NCI-H82 treated with DMSO at 0.1 percent for 48 hours (cell line): ENCODE measurements around the gene GUCY2C.

Experiments used
- DNase-seq: peaks from one replicate; lab custom pipeline; 2025; ENCODE audit not compliant: unreplicated experiment; lab: John Stamatoyannopoulos, UW

The GUCY2C gene

DNA sequence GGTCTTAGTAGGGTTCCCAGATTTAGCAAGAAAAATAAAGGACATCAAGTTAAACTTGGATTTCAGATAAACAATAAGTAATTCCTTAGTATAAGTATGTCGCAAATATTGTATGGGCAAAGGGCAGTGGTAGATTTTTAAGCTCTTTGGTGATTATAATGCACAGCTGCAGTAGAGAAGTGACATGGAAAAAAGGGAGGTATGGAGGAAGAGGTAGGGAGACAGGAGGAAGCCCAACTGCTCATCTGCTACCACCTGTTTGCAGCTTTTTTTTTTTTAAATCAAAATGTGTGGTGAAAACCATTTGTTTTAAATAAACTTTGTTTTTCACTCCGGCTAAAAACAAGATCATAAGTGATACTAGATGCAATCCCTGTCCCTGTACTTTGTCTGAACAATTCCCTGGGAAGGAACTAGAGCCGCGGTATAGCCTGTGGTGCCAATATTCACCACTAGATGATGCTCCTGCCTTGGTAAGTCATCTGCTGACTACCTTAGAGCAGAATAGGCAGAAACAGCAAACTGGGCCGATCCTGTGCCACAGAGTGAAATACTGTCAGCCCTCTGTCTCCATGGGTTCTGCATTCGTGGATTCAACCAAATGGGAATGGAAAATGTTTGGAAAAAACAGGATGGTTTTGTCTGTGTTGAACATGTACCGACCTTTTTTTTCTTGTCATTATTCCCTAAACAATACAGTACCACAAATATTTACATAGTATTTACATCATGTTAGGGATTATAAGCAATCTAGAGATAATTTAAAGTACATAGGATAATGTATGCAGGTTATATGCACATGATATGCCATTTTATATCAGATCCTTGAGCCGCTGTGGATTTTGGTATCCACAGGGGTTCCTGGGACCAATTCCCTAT lies 66.3 kb downstream of the GUCY2C start:
- peak; percentile 72 for DNase-seq

DNA sequence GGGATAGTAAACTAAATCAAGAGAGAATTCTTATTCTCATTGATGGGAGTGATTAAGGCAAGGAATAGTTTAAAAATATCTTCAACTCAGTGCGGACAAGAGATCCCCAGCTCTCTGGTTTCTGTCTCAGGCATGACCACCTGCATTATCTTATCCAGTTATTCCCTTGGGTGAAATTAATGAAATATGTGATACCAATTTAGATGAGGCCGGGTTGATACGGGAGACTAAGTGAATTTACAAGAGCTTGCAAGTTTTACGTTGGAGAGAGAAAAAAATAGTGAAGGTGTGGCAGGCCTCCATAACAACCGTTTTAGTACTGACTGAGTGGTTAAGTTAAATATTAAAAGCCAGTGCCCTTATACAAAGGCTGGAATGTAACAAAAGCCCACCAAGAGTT lies 67.6 kb downstream of the GUCY2C start:
- DNase-seq: no peak

DNA sequence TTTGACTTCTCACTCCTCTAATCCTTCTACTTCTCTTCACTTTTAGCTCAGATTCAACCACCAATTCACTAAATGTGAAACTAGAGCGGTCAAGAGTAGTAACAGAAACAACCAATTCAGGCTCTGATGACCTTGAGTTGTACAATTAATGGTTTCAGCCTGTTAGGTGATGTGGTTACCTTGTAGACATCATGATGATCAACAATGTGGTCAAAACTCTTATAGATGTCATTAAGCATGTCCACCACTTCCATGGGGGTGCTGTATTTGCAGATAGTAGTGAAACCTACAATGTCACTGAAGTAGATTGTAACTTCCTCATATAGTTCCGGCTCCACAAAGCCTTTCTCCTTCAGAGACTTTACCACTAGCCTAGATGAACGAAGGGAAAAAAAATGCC lies 74.6 kb downstream of the GUCY2C start:
- no peak for DNase-seq

DNA sequence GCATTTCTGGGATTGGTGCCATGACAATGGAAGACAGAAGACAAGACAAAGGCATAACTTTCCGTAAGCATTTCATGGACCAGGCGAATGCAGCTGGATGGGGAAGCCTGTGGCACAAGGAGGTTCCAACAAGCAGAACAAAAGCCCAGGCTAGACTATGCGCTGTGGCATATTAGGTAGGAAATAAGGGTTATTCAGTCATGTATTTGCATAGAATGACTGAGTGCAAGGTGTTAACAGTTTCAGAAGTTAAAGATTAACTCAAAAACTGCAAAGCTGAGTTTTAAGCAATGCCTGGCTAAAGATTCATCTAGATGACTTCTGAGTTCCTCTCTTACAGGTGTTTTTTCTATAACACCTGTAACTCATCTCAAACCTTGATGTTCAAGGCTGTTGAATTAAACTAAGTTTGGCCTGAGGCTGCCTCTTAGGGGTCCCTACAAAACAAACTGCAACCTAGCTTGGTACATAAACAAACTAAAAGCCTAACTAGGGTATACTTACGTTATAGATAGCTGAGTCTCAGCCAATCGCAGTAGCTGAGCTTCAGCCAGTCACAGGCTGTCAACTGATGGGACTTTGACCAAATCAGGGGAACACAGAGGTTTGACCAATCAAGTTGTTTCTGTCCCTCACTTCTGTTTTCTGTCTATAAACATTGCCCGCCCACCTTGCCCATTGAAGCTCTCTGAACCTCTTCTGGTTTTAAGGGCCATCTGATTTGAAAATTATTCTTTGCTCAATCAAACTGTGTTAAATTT lies 76.5 kb downstream of the GUCY2C start:
- DNase-seq: no peak

DNA sequence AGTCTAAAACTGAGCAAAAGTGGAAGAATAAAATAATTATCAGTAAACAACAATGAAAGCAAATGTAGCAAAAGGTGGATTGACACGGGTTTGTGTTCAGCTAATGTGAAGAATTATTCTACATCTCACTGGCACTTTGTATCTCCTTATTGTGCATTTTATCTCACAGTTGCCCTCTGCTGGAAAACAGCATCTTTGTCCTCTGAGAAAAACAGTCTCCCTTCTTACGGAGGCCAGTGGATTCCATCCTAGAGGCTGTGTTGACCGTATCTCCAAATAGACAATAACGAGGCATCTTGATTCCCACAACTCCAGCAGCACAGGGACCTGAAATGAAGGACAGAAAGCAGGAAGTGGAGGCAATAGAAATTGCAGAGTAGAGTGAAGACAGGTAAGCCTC lies 77.4 kb downstream of the GUCY2C start:
- DNase-seq: no peak

DNA sequence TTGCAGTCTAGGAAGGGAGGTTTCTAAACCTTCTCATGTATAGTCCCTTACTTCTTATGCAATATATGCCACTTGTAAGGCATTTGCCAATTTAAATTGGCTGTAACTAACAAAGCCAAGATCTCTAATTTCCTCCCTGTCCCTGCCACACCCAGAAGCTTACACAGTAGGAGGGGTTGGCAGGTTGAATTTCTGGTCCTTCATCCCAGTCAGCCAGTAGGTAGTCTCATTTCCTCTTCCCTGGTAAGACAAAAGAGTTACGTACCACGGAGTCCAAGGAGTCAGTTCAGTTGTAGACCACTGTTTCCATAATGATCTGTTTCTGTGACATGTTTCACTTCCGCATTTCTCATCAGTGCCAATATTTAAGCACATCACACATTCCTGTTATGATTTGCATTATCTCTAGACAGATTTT lies 81.7 kb downstream of the GUCY2C start:
- DNase-seq: no peak

DNA sequence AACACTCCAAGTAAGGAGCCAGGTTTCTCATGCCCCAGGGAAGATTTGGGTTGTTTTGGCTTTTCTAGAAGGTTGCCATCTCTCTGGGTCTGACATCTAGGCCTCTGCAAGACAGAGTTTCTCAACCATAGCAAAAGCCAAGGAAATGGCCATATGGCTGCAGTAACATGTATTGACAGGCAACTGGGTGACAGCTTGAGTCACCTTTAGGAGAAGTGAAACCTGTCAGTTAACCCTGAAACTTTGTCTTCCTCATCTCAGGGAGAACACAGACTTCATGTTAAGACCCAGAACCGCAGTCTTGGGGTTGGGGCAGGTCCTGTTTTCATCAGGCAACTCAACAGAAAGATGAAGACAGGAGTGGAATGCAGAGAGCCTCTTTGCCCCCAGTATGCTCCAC lies 82.7 kb downstream of the GUCY2C start:
- no peak for DNase-seq

DNA sequence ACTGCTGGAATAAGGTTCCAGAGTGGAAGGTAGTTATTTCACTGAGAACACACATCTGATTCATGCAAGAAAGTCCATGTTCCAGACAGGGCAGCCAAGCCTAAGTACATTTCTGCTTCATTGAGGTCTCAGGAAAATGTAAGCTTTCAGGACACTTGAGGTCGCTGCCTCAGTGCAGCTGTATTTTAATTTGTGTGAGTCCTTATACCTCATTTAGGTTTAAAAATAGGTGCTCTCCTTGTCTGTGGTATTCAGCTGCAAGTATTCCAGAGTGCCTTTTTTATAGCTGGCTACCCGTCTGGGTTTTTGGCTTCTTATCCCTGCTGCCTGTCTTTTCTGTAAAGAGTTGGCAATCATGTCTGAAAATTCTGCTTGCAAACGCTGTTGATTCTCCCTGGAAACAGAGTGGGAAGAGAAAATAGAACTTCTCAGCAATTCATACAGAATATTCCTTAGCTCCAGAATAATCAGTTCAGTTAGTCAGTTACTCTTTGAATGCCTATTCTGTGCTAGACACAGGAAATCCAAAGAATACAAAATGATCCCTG lies 83.4 kb downstream of the GUCY2C start:
- DNase-seq: no peak

DNA sequence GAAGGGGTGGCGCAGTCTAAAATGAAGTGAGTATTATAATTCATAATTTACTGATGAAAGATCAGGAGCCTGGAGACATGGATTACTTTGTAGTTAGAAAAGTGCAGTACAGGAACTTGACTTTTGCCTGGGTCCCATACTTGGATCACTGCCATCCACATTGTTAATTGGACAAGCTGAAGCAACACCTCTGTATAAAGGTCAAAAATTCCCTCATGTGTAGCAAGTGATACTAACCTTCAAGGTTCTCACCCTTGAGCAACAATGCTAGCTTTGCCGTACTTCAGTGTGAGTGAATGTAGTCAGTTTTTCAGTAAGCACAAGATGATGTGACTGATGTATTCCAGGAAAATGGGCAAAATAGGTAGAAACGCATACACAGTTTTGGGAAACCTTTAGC lies 84.1 kb downstream of the GUCY2C start:
- DNase-seq: no peak

DNA sequence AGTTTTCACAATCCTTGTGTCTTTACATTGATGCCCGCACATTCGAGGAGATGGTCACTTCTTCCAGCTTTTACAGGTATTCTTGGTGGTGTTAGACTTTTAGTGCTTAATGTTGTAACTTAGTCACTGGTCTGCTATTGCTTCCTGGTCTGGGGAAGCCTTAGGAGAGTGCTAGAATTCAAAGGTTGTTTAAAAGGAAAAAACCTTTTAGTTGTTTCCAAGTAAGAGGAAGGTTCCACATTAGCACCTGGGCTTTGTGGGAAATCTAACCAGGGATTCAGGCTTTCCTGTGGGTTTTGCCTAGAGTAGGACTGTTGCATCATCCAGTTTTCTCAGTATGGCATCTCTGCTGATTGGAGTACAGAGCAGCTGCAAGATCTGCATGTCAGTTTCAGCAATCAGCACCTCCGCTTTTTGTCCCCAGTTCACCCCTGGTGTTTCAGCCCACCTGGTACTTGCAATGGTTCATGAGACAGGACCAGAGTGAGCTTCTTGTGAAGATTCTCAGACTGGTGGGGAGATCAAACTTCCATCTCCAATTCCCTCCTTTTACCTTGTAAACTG lies 84.7 kb downstream of the GUCY2C start:
- DNase-seq: no peak

DNA sequence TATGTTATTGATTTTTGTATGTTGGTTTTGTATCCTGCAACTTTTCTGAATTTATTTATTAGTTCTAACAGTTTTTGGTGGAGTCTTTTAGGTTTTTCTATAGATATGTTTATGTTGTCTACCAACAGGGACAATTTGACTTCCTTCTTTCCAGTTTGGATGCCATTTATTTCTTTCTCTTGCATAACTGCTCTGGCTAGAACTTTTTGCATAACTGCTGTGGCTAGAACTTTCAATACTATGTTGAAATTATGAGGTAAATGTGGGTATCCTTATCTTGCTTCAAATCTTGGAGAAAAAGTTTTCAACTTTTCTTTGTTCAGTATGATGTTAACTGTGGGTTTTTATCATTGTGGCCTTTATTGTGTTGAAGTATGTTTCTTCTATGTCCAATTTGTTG lies 88.8 kb downstream of the GUCY2C start:
- DNase-seq: no peak

DNA sequence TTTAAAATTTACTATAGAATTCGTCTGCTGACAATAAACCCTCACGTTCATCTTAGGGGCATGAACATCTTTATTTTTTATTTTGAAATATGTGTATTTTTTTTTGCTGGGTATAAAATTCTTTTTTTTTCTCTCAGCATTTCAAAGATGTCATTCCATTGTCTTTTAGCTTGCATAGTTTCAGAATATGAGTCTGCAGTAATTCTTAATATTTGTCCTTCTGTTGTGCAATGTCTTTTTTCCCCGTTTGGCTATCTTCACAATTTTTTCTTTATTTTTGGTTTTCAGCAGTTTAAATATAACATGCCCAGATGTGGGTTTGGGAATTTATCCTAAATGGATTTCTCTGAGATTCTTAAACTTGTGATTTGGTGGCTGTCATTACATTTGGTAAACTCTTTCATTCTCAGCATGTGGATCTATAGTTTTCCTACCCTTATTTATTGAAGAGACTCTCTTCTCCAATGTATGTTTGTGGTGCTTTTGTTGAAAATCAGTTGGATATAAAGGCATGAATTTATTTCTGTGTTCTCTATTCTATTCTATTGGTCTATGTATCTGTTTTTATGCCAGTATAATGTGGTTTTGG lies 90.9 kb downstream of the GUCY2C start:
- no peak for DNase-seq

DNA sequence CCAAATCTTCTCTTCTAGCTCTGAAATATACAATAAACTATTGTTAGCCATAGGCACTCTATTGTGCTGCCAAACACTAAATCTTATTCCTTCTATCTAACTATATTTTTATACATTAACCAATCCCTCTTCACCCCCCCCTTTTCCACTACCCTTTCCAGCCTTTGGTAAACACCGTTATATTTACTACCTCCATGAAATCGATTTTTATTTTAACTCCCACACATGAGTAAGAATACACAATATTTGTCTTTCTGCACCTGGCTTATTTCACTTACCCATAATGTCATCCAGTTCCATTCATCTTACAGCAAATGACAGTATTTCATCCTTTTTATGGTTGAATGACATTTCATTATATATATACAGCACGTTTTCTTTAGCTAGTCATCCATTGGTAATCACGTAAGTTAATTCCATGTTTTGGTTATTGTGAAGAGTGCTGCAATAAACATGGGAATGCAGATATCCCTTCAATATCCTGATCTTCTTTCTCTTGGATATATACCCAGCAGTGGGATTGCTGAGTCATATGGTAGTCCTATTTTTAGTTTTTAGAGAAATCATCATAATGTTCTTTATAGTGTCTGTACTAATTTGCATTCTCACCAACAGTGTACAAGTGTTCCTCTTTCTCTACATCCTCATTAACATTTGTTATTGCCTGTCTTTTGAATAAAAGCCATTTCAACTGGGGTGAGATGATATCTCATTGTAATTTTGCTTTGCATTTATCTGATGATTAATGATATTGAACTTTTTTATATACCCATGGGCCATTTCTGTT lies 94.5 kb downstream of the GUCY2C start:
- DNase-seq: no peak

DNA sequence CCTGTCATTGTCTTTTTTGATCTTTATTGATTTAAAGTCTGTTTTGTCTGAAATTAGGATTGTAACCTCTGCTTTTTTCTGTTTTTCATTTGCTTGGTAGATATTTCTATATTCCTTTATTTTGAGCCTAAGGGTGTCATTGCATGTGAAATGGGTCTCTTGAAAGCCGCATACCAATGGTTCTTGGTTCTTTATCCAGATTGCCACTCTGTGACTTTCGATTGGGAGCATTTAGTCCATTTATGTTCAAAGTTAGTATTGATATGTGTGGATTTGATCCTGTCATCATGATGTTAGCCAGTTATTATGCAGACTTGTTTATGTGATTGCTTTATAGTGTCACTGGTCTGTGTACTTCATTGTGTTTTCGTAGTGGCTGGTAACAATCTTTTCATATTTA lies 98.9 kb downstream of the GUCY2C start:
- DNase-seq: no peak

DNA sequence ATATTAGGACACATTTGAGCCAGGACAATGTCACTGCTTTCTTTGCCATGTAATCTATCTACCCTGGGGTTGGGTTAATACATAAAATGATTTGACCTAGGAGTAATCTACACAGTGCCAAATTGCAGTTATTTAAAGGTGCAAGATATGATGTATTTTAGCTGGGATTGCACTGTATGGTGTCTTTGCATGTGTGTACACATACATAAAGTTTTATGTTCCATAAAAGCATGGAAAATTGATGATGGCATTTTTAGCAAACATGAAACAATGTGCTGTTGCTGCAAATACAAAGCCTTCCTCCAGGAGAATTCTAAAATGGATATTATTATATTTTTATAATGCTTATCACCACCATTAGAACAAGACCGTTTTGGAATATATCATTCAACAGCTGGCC lies 104.7 kb downstream of the GUCY2C start:
- no peak for DNase-seq

DNA sequence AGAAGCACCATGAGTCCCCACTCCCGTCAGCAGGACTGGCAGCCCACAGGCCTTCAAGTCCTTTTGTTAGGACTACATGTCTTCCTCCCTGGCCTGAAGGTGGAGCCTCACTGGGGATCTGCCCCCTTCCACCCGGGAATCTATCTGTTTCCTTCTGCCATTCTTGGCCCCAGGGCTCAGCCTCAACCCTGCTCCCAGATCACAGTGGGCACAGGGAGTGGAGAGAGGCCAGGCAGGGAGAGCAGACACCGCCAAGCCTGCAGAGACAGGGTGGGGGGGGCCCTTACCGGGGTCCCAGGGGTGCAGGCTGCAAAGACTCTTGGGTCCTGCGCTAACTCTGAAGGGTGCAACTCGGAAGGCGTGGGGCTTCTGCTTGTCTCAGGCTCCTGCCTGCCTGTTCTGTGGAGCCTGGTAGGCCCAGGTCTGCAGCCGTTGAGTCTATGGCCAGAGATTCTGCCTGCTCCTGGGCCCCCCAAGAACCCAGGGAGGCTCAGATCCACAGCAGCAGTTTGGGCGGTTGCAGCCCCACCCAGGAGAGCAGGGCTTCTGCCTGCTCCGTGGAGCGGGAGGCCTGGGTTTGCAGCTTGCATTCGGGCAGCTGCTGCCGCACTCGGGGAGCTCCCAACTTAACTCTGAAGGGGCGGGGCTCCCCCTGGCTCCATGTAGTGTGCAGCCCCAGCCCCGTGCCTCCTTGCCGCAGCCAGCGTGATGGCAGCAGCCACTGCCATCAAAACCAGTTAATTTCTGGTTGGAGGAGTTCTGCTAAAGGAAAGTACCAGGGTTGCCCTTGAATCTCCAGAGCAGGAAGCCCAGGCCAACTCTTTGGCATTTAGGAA lies 107.0 kb downstream of the GUCY2C start:
- no peak for DNase-seq

DNA sequence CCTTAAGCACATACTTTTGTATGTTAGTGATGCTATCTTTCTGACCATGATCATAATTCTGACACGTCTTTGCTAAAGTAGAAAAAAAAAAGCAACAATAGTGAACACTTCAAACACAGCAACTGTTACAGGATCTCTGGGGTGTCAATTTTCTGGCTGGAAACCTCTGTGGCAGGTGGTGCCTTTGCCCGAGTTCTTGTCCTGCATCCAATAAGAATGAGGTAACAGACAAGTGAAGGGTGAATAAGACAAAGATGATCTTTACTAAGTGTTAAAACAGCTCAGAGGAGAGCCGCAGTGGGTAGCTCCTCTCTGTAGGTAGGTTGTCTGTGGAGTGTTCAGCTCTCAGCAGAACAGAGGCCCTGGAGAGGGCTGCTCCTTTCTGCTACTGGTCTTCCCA lies 107.8 kb downstream of the GUCY2C start:
- no peak for DNase-seq

DNA sequence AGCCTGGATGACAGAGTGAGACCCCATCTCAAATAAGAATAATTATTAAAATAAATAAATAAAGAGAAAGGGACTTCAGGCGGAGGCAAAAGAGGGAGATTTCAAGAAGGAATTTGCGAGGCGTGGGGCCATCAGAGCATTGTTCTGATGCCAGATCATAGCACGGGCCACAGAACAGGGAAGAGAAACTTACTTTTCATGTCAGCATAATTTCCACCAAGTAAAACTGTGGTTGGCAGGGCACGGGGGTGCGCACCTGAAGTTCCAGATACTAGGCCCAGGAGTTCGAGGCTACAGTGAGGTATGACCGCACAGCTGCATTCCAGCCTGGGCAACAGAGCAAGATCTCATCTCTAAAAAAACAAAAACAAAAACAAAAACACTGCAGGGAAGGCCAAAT lies 117.8 kb downstream of the GUCY2C start:
- DNase-seq: no peak

DNA sequence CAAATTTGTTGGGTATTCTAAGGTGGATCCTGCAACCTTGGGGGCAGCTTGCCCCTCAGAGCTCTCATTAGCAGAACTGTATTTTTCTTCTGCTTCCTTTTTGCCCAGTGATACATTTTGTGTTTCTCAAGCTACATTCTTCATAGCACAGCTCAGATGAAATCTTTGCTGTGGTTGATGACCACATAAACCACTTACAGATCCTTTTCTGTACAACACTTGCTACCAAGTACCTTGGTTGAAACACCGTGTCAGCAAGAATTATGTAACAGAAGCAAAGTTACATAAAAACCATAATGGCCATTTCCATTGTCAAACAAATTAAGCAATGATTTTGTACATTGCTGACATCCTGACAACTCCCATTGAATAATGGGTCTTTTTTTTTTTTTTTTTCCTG lies 119.1 kb downstream of the GUCY2C start:
- DNase-seq: no peak

DNA sequence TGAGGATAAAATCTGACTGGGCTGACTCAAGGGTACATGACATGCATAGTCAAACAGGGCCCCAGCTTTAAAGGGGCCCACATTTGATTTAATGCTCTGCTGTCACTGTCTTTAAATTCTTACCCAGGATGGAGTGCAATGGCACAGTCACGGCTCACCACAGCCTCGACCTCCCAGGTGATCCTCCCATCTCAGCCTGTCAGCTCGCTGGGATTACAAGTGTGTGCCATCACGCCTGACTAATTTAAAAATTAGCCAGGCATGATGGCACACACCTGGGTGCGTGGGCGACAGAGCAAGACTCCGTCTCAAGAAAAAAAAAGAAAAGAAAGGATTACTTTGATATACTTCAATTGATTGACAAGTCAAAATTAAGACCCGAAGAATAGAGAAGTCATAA lies 119.5 kb downstream of the GUCY2C start:
- no peak for DNase-seq
